Measurements from ENCODE around the gene SCUBE2. TPM values are rescaled to one million over a fixed set of nuclear protein-coding genes. Genes with fewer than 3 reads are reported as not detected.

SCUBE2 gene
- total and polyA plus RNA-seq, 2 of the 4 experiments (the other 2 are of a cell fraction): 0.43 to 0.72 TPM

- H3K4ac ChIP-seq (ENCODE audit: low read depth, low read length): no peak overlapping the region
- H3K27me3 ChIP-seq (ENCODE audit: control insufficient read depth, insufficient read depth, low read length): no peaks in the 10 kb centered on the region
- TF ChIP-seq MAFK (IDR thresholded peaks at IDR 0.05; ENCODE audit: low read depth, low read length): no peak
- TF ChIP-seq, protein P1, sequence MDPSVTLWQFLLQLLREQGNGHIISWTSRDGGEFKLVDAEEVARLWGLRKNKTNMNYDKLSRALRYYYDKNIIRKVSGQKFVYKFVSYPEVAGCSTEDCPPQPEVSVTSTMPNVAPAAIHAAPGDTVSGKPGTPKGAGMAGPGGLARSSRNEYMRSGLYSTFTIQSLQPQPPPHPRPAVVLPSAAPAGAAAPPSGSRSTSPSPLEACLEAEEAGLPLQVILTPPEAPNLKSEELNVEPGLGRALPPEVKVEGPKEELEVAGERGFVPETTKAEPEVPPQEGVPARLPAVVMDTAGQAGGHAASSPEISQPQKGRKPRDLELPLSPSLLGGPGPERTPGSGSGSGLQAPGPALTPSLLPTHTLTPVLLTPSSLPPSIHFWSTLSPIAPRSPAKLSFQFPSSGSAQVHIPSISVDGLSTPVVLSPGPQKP (IDR thresholded peaks at IDR 0.05; ENCODE audit: borderline replicate concordance, low read depth, low read length): no peak
- no peak for TF ChIP-seq CTCF (conservative IDR thresholded peaks at IDR 0.05; ENCODE audit: low read depth, low read length)
- TF ChIP-seq, protein P2, sequence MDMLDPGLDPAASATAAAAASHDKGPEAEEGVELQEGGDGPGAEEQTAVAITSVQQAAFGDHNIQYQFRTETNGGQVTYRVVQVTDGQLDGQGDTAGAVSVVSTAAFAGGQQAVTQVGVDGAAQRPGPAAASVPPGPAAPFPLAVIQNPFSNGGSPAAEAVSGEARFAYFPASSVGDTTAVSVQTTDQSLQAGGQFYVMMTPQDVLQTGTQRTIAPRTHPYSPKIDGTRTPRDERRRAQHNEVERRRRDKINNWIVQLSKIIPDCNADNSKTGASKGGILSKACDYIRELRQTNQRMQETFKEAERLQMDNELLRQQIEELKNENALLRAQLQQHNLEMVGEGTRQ (IDR thresholded peaks at IDR 0.05; ENCODE audit: low read depth, low read length): no peak
- no peak for TF ChIP-seq MXI1 (IDR thresholded peaks at IDR 0.05; ENCODE audit: borderline replicate concordance, low read depth, low read length)
- TF ChIP-seq POLR2A (IDR thresholded peaks at IDR 0.05; ENCODE audit: low read depth, low read length): no peak
- TF ChIP-seq BHLHE40 (IDR thresholded peaks at IDR 0.05; ENCODE audit: low read depth, low read length): no peak
- TF ChIP-seq FOS (IDR thresholded peaks at IDR 0.05; ENCODE audit: low read depth, low read length): no peak
- TF ChIP-seq SMC3 (IDR thresholded peaks at IDR 0.05; ENCODE audit: low read depth, low read length): no peak
- TF ChIP-seq CEBPB (IDR thresholded peaks at IDR 0.05; ENCODE audit: low read depth, low read length): no peak
- TF ChIP-seq NFE2L2 (IDR thresholded peaks at IDR 0.05; ENCODE audit: low read depth, low read length): no peak
- TF ChIP-seq MAZ (IDR thresholded peaks at IDR 0.05; ENCODE audit: borderline replicate concordance, low read depth, low read length): no peak
- no peak for TF ChIP-seq CHD1 (IDR thresholded peaks at IDR 0.05; ENCODE audit: low read depth, low read length)
- H4K8ac ChIP-seq (ENCODE audit: low read depth in 2 of 2, low read length in 2 of 2): no peak overlapping the region
- no peak overlapping the region for H3K9ac ChIP-seq (ENCODE audit: low read depth, low read length)
- no peak overlapping the region for H3K14ac ChIP-seq (replicated peaks; ENCODE audit: low read depth, low read length)
- dilution Hi-C loops (cut with HindIII; ENCODE audit: low sequenced_read_pairs, unreplicated experiment): no loop called here
- H3K9me1 ChIP-seq (ENCODE audit: insufficient read depth, low read length): peaks cover 2% of the 10 kb centered on the region; the same call in 1 of the 2 replicates
- no peak overlapping the region for H3K23ac ChIP-seq (ENCODE audit: low read depth, low read length)
- no peaks in the 10 kb centered on the region; the same call in 1 of the 2 replicates for H3K36me3 ChIP-seq (ENCODE audit: control insufficient read depth, insufficient read depth, low read length)
- no peak overlapping the region for H2BK120ac ChIP-seq (ENCODE audit: low read depth, low read length)
- no peak overlapping the region for H2BK20ac ChIP-seq (ENCODE audit: low read depth, low read length)
- ChIA-PET POLR2A (ENCODE audit: unreplicated experiment) (no interaction called here), CTCF (interaction anchor here (0.6 to 1.3 kb wide), 3 partner anchors 20 to 28 kb away, joined by 3 to 5 read pairs (median 3); no protein-coding TSS in a partner anchor)
- no peak overlapping the region for H2AK5ac ChIP-seq (ENCODE audit: low read depth, low read length)
- H2BK5ac ChIP-seq (ENCODE audit: low read depth, low read length, poor library complexity, severe bottlenecking): no peak overlapping the region
- no peak overlapping the region for H2AK9ac ChIP-seq (replicated peaks; ENCODE audit: low read depth, low read length, poor library complexity)
- H4K91ac ChIP-seq (ENCODE audit: insufficient read depth, low read depth, low read length): no peak overlapping the region
- no TSS peak for BruUV-seq (replicated peaks)
- H2BK15ac ChIP-seq (ENCODE audit: low read depth, low read length): no peak overlapping the region
- peaks cover 2% of the 10 kb centered on the region for H3K9me3 ChIP-seq (ENCODE audit: control insufficient read depth, insufficient read depth, low read length)
- ATAC-seq (ENCODE audit: low read depth) (peak; percentile 89), DNase-seq (peak; percentile 21)
- no CpG with 5 or more reads among the region's 3 CpGs for WGBS, 2 experiments (ENCODE audit: extremely low coverage in 2 of 2, insufficient read length in 1 of 2)
- in situ Hi-C loops (cut with MboI; ENCODE audit: low sequenced_read_pairs): loop anchor here (25.0 kb wide), 1 partner anchor 873 kb away; no protein-coding TSS in a partner anchor
- no peak overlapping the region for H3K56ac ChIP-seq (ENCODE audit: extremely low read depth, insufficient read depth, low read length)
- intact Hi-C loops (cut with micrococcal nuclease): no loop called here
- H3K4me2 ChIP-seq (ENCODE audit: low read depth, low read length): no peak overlapping the region
- no peak overlapping the region for H3K4me3 ChIP-seq (ENCODE audit: insufficient read depth, low read depth, low read length)
- no peak overlapping the region for H2AFZ ChIP-seq (replicated peaks; ENCODE audit: low read length, poor library complexity)
- H3K27ac ChIP-seq (ENCODE audit: insufficient read depth, low read length): no peak overlapping the region
- H3K18ac ChIP-seq (ENCODE audit: low read depth, low read length): no peak overlapping the region
- peaks cover 3% of the 10 kb centered on the region for H3K4me1 ChIP-seq (ENCODE audit: control insufficient read depth, insufficient read depth, low read length)
- no peak overlapping the region for H4K5ac ChIP-seq (ENCODE audit: low read depth, low read length)
- no peaks in the 10 kb centered on the region for H4K20me1 ChIP-seq (ENCODE audit: insufficient read depth, low read length)
- H3K79me1 ChIP-seq (ENCODE audit: low read depth in 1 of 2, low read length in 2 of 2): no peaks in the 10 kb centered on the region
Measured at GRCh38 chr11:9109858-9110731, 18.7 kb upstream of the SCUBE2 start.

Measured in IMR-90 (cell line).